Natural killer cell (primary cell): Measurements from ENCODE around the gene GUCA2A. TPM values are rescaled to one million over a fixed set of nuclear protein-coding genes. Genes with fewer than 3 reads are reported as not detected.

Experiments
- ATAC-seq, 3 donors: fragments of 150-1000 bp in 2 of 3; fragments of 200-7000 bp in 1 of 3; cut with Tn5 transposase; 1 replicate in 1 of 3; 2 replicates in 2 of 3; pipeline ENCODE4 v1.10.0; 2021; ENCODE audit warnings: mild to moderate bottlenecking in 2 of 3, moderate library complexity in 2 of 3
- DNase-seq, 2 donors: peaks; one replicate each; pipeline versions ENCODE4 v3.0.0 to v3.0.0-alpha.2; 2013 to 2021; ENCODE audit warnings: mixed read lengths in 1 of 2
- H3K27ac ChIP-seq: one replicate; pipeline ENCODE4 v1.5.1; 2013; ENCODE audit warnings: mild to moderate bottlenecking, low read length
- H3K27me3 ChIP-seq: one replicate; pipeline ENCODE4 v1.6.1; 2013; ENCODE audit warnings: low read length; ENCODE audit not compliant: control insufficient read depth, insufficient read depth
- H3K36me3 ChIP-seq: one replicate; pipeline ENCODE4 v1.6.1; 2013; ENCODE audit warnings: low read length; ENCODE audit not compliant: control insufficient read depth, insufficient read depth
- H3K4me1 ChIP-seq: one replicate; pipeline ENCODE4 v1.6.1; 2013; ENCODE audit warnings: low read length; ENCODE audit not compliant: control insufficient read depth, insufficient read depth
- H3K4me3 ChIP-seq: one replicate; pipeline ENCODE4 v1.5.1; 2013; ENCODE audit warnings: low read length
- H3K9me3 ChIP-seq: one replicate; pipeline ENCODE4 v1.6.1; 2013; ENCODE audit warnings: low read length; ENCODE audit not compliant: control insufficient read depth, insufficient read depth
- H3K27ac Mint-ChIP-seq, 2 donors: one replicate each; pipeline ENCODE4 v1.8.0; 2022; ENCODE audit warnings: mild to moderate bottlenecking in 2 of 2, mixed read lengths in 2 of 2, moderate library complexity in 1 of 2
- H3K27me3 Mint-ChIP-seq, 2 donors: one replicate each; pipeline ENCODE4 v1.8.0; 2022; ENCODE audit warnings: low read depth in 2 of 2, mixed read lengths in 2 of 2
- H3K36me3 Mint-ChIP-seq: one replicate; pipeline ENCODE4 v1.8.0; 2022; ENCODE audit warnings: mixed read lengths
- H3K4me1 Mint-ChIP-seq, 2 donors: one replicate each; pipeline ENCODE4 v1.8.0; 2022; ENCODE audit warnings: mixed read lengths in 2 of 2
- H3K4me3 Mint-ChIP-seq: one replicate; pipeline ENCODE4 v1.8.0; 2022; ENCODE audit warnings: mild to moderate bottlenecking, moderate library complexity, mixed read lengths
- H3K9me3 Mint-ChIP-seq, 2 donors: one replicate each; pipeline ENCODE4 v1.8.0; 2022; ENCODE audit warnings: mixed read lengths in 2 of 2
- WGBS: methylation state at CpG from one replicate; pipeline ENCODE4 v1.1.7; 2013; ENCODE audit warnings: missing lambda C conversion rate; ENCODE audit not compliant: insufficient coverage; 5-methylcytosine and 5-hydroxymethylcytosine counted together
- intact Hi-C: fragments of 100-400 bp; cut with micrococcal nuclease; formaldehyde crosslinking; loops from one replicate; pipeline ENCODE4 v1.14.2; 2022
- total RNA-seq, 4 donors: library from RNA; stranded (reverse); fragments of 120-200 nt in 1 of 4; gene quantifications; one replicate each; pipeline versions ENCODE4 v1.2.3 to v1.2.4, GENCODE V29; 2013 to 2022
- TF ChIP-seq, protein P1 (sequence below): fragments of 200-600 bp; IDR thresholded peaks from one replicate; pipeline ENCODE4 v1.8.0; 2022; ENCODE audit warnings: antibody characterized with exemption

GUCA2A gene
- total RNA-seq, 3 donors from 2014 or later (not counting 1 experiment from before 2014, with no cell fraction given): not detected

GRCh38 chr1:42189931-42190853, 25.6 kb upstream of the GUCA2A start:
- H3K27me3 ChIP-seq: no peaks in the 10 kb centered on the region
- intact Hi-C loops: no loop called here
- no peak for ATAC-seq
- no peak for DNase-seq
- H3K4me1 ChIP-seq: peaks cover 4% of the 10 kb centered on the region
- 94% methylated on average over 5 of the region's 6 CpGs for WGBS
- Mint-ChIP-seq H3K36me3 (peaks cover 9% of the 10 kb centered on the region), H3K4me1 (peaks cover 16 to 27% of the 10 kb centered on the region in 2 donors), H3K9me3 (no peaks in the 10 kb centered on the region), H3K27ac (no peak overlapping the region), H3K4me3 (no peak overlapping the region), H3K27me3 (no peaks in the 10 kb centered on the region)
- H3K9me3 ChIP-seq: no peaks in the 10 kb centered on the region
- no peak overlapping the region for H3K27ac ChIP-seq
- no peak overlapping the region for H3K4me3 ChIP-seq
- TF ChIP-seq, protein P1, sequence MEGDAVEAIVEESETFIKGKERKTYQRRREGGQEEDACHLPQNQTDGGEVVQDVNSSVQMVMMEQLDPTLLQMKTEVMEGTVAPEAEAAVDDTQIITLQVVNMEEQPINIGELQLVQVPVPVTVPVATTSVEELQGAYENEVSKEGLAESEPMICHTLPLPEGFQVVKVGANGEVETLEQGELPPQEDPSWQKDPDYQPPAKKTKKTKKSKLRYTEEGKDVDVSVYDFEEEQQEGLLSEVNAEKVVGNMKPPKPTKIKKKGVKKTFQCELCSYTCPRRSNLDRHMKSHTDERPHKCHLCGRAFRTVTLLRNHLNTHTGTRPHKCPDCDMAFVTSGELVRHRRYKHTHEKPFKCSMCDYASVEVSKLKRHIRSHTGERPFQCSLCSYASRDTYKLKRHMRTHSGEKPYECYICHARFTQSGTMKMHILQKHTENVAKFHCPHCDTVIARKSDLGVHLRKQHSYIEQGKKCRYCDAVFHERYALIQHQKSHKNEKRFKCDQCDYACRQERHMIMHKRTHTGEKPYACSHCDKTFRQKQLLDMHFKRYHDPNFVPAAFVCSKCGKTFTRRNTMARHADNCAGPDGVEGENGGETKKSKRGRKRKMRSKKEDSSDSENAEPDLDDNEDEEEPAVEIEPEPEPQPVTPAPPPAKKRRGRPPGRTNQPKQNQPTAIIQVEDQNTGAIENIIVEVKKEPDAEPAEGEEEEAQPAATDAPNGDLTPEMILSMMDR: no peak
- peaks cover 46% of the 10 kb centered on the region for H3K36me3 ChIP-seq

DNA sequence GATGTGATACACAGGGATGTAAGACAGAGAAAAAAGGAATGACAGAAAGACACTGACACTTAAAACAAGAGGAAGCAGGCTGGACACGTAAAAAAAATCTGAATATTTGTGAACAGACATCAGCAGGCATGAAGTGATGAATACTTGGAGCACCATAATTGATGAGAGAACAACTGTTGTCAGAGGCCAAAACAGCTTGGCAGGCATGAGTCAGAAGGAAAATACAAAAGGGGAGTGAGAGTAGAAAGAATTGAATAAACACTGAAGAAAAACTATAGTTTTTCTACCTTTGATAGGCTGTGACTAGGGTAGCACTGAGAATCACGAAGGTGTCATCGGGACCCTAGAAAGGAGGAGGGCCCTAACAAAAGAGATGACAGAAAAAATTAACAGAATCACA, 21.6 kb upstream of the GUCA2A start:
- intact Hi-C loops: no loop called here
- peaks cover 44% of the 10 kb centered on the region for H3K36me3 ChIP-seq
- 95% methylated on average over 3 of the region's 3 CpGs for WGBS
- no peak overlapping the region for H3K27ac Mint-ChIP-seq
- H3K36me3 Mint-ChIP-seq: peaks cover 9% of the 10 kb centered on the region
- ATAC-seq (no peak), DNase-seq (no peak)
- H3K27me3 ChIP-seq: no peaks in the 10 kb centered on the region
- H3K9me3 Mint-ChIP-seq: no peaks in the 10 kb centered on the region
- H3K4me3 Mint-ChIP-seq: no peak overlapping the region
- peaks cover 8 to 10% of the 10 kb centered on the region in 2 donors for H3K4me1 Mint-ChIP-seq
- no peaks in the 10 kb centered on the region for H3K27me3 Mint-ChIP-seq
- no peaks in the 10 kb centered on the region for H3K9me3 ChIP-seq
- no peak overlapping the region for H3K27ac ChIP-seq
- H3K4me1 ChIP-seq: peaks cover under 1% of the 10 kb centered on the region
- TF ChIP-seq, protein P1: no peak
- no peak overlapping the region for H3K4me3 ChIP-seq

DNA sequence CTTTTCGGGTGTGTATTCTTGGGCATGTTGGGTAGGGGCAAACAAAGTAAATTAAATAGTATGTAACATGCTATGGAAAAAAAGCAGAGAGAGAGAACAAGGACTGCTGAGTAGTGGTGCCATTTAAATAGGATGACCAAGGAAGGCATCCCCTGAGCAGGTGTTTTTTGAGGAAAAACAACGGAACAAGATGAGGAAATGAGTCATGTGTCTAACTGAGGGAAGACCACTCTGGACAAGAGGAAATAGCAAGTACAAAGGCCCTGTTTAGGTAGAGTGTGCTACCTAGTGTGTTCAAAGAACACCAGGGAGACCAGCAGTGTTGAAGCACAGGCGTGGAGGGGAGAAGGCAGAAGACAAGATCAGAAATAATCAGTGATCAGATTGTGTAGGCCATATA, 20.1 kb upstream of the GUCA2A start:
- Histone ChIP-seq H3K36me3 (peaks cover 39% of the 10 kb centered on the region), H3K4me1 (no peaks in the 10 kb centered on the region), H3K4me3 (no peak overlapping the region), H3K9me3 (no peaks in the 10 kb centered on the region), H3K27me3 (no peaks in the 10 kb centered on the region), H3K27ac (no peak overlapping the region)
- Mint-ChIP-seq H3K4me3 (no peak overlapping the region), H3K4me1 (peaks cover 0 to 6% of the 10 kb centered on the region in 2 donors), H3K27ac (no peak overlapping the region), H3K36me3 (peaks cover 9% of the 10 kb centered on the region), H3K27me3 (no peaks in the 10 kb centered on the region), H3K9me3 (no peaks in the 10 kb centered on the region)
- intact Hi-C loops: no loop called here
- 90% methylated on average over 3 of the region's 3 CpGs for WGBS
- TF ChIP-seq, protein P1: no peak
- DNase-seq (no peak), ATAC-seq (no peak)

DNA sequence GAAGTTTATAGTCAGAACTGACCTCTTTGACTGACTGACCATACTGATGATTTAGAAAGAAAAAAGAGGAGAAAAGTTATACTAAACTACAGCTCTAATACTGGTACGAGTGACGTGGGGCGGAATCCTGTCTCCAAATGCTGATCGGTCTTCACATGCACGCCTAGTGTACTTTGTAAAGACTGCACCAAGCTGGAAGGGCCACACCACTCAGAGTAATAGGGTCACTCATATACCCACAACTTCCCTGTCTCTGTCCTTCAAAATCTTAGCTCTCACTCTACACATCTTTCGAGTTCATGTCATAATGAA, 19.4 kb upstream of the GUCA2A start:
- peaks cover 36% of the 10 kb centered on the region for H3K36me3 ChIP-seq
- H3K27ac ChIP-seq: no peak overlapping the region
- H3K9me3 Mint-ChIP-seq: no peaks in the 10 kb centered on the region
- WGBS: 95% methylated on average over 5 of the region's 6 CpGs
- no peaks in the 10 kb centered on the region for H3K27me3 ChIP-seq
- ATAC-seq (no peak), DNase-seq (no peak)
- no peak overlapping the region for H3K4me3 ChIP-seq
- no peak overlapping the region for H3K27ac Mint-ChIP-seq
- TF ChIP-seq, protein P1: no peak
- peaks cover 9% of the 10 kb centered on the region for H3K36me3 Mint-ChIP-seq
- intact Hi-C loops: no loop called here
- no peaks in the 10 kb centered on the region for H3K9me3 ChIP-seq
- H3K4me3 Mint-ChIP-seq: no peak overlapping the region
- no peaks in the 10 kb centered on the region for H3K4me1 ChIP-seq
- peaks cover 0 to 6% of the 10 kb centered on the region in 2 donors for H3K4me1 Mint-ChIP-seq
- no peaks in the 10 kb centered on the region for H3K27me3 Mint-ChIP-seq
